ENCODE results near the gene BLTP3B.
A peak's percentile ranks its signal among the peaks of the same experiment; 100 is the strongest.
"Not testable (repeated sequence)": the region's sequence is repeated elsewhere in the genome, so short reads cannot be mapped to it uniquely, and the experiment has no call there.

The BLTP3B gene, protein sequence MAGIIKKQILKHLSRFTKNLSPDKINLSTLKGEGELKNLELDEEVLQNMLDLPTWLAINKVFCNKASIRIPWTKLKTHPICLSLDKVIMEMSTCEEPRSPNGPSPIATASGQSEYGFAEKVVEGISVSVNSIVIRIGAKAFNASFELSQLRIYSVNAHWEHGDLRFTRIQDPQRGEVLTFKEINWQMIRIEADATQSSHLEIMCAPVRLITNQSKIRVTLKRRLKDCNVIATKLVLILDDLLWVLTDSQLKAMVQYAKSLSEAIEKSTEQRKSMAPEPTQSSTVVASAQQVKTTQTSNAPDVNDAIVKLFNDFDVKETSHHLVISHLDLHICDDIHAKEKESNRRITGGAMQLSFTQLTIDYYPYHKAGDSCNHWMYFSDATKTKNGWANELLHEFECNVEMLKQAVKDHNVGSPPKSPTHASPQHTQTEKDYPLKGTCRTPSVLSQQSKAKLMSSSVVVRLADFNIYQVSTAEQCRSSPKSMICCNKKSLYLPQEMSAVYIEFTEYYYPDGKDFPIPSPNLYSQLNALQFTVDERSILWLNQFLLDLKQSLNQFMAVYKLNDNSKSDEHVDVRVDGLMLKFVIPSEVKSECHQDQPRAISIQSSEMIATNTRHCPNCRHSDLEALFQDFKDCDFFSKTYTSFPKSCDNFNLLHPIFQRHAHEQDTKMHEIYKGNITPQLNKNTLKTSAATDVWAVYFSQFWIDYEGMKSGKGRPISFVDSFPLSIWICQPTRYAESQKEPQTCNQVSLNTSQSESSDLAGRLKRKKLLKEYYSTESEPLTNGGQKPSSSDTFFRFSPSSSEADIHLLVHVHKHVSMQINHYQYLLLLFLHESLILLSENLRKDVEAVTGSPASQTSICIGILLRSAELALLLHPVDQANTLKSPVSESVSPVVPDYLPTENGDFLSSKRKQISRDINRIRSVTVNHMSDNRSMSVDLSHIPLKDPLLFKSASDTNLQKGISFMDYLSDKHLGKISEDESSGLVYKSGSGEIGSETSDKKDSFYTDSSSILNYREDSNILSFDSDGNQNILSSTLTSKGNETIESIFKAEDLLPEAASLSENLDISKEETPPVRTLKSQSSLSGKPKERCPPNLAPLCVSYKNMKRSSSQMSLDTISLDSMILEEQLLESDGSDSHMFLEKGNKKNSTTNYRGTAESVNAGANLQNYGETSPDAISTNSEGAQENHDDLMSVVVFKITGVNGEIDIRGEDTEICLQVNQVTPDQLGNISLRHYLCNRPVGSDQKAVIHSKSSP (N-terminal part only)

DNA sequence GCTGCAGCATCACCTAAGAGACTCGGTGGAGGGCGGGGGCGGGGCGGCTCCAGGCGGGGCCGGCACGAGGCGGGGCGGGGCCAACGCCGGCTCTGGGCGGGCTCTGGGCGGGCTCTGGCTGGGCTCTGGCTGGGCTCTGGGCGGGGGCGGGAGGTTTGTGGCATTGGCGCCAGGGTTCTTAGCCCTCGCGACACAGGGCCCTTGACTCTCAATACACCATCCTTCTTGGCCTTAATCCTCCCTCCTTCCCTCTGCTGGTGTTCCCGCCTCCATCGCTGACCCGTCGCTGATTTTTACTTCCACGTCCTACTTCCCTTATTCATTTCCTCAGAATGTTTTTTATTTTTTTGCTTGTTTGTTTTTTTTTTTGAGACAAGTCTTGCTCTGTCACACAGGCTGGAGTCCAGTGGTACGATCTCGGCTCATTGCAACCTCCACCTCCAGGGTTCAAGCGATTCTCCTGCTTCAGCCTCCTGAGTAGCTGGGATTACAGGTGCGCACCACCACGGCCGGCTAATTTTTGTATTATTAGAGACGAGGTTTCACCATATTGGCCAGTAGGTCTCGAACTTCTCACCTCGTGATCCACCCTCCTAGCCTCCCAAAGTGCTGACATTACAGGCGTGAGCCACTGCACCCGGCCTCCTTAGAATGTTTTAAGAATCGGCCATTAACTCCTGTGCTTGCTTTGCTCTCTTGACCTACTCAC is at the start of gene BLTP3B:
Gene BLTP3B (minus strand): TSS at position 24 of the 709 bp plus-strand sequence. CDS start 239 bp downstream, outside the sequence.
- in situ Hi-C loops (cut with MboI; ENCODE audit: low sequenced_read_pairs, unreplicated experiment) = no loop called here
- DNase-seq (ENCODE audit: low spot score) = peak; percentile 93
- TF ChIP-seq, protein P1, sequence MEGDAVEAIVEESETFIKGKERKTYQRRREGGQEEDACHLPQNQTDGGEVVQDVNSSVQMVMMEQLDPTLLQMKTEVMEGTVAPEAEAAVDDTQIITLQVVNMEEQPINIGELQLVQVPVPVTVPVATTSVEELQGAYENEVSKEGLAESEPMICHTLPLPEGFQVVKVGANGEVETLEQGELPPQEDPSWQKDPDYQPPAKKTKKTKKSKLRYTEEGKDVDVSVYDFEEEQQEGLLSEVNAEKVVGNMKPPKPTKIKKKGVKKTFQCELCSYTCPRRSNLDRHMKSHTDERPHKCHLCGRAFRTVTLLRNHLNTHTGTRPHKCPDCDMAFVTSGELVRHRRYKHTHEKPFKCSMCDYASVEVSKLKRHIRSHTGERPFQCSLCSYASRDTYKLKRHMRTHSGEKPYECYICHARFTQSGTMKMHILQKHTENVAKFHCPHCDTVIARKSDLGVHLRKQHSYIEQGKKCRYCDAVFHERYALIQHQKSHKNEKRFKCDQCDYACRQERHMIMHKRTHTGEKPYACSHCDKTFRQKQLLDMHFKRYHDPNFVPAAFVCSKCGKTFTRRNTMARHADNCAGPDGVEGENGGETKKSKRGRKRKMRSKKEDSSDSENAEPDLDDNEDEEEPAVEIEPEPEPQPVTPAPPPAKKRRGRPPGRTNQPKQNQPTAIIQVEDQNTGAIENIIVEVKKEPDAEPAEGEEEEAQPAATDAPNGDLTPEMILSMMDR (IDR thresholded peaks at IDR 0.05; ENCODE audit: borderline replicate concordance, control extremely low read depth, extremely low read depth, insufficient read depth, missing control alignments) = no peak

DNA sequence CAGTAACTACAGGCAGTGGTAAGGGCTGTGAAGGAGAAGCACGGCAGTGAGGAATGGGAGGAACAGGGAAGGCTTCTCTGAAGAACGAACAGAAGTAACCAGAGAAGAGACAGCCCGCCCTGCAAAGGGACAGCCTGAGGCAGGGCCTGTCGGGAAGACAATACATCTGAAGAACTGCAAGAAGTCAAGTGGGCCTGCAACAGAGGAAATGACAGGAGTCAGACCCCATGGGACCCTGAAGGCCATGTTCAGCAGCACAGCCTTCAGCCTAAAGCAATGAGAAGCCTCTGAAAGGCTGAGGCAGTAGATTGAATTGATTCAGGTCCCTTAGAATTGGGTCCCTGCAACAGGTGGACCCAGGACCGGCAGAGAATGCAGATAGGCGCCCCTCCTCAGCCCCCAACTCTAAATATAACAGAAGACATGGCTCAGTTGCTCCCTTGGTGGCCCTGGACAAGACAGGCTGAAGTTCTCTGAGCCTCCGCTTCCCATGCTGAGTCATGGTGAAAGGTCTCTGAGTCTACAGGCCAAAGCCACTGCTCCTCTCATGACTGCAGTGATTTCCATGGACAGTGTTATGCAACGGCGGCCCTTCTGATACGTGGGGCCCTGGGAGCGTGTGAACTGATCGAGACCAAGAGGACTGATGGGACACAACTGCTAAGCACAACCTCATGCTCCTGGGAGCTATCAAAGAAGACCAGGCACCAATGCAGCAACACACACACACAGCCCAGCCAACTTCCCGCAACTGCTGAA is 47.1 kb upstream of the BLTP3B start:
- in situ Hi-C loops (cut with MboI; ENCODE audit: low sequenced_read_pairs, unreplicated experiment) = no loop called here
- DNase-seq (ENCODE audit: low spot score) = no peak
- TF ChIP-seq, protein P1 (IDR thresholded peaks at IDR 0.05; ENCODE audit: borderline replicate concordance, control extremely low read depth, extremely low read depth, insufficient read depth, missing control alignments) = no peak

DNA sequence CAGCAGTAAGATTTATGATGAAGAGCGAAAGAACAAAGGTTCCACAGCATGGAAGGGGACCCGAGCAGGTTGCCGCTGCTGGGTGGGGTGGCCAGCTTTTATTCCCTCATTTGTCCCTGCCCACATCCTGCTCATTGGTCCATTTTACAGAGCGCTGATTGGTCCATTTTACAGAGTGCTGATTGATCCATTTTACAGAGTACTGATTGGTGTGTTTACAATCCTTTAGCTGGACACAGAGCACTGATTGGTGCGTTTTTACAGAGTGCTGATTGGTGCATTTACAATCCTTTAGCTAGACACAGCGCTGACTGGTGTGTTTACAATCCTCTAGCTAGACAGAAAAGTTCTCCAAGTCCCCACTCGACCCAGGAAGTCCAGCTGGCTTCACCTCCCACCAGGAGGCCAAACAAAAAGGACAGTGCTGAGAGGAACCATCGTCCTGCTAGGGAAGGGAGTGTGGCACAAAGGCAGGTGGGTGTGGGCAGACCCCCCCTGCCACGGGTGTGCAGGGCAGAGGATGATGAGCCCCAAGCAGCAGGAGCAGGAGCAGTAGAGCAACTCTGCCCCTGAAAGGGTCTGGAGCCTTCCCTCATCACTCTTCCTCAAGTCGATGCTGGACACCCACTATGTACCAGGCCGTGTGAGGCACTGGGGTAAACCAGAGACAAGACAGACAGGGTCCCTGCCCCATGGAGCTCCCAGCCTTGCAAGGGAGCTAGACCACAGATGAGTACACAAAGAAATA is 46.4 kb upstream of the BLTP3B start:
- DNase-seq (ENCODE audit: low spot score); in situ Hi-C loops (cut with MboI; ENCODE audit: low sequenced_read_pairs, unreplicated experiment): not testable (repeated sequence)

DNA sequence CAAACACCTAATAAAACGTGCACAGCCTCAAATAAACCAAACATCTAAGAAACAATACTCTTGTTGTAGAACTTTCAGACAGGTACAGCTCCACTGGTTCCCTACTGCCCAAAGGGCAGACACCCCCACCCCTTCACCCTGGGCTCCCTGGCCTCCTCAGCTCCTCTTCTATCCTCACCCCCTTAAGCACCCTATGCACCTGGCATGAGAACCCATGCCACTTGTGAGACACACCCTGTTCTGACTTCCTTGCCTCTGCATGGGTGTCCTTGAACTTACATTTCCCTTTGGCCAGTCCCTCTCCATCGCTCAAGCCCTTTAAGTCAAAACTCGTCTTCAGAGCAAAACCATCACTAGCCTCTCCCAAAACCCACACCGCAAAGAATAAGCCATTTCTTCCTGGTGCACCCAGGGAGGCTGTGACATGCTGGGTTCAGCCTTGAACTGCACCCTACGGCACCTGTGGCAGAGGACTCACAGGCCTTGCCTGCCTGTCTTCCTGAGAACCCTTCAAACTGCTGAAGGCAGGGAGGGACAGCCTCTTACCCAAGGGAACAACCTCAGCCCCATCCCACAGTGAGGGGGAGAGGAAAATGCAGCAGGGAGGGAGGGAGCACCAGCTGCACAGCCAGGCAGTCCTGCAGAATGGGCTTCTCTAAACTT is 45.3 kb upstream of the BLTP3B start:
- TF ChIP-seq, protein P1 (IDR thresholded peaks at IDR 0.05; ENCODE audit: borderline replicate concordance, control extremely low read depth, extremely low read depth, insufficient read depth, missing control alignments) = no peak
- DNase-seq (ENCODE audit: low spot score) = no peak
- in situ Hi-C loops (cut with MboI; ENCODE audit: low sequenced_read_pairs, unreplicated experiment) = no loop called here

DNA sequence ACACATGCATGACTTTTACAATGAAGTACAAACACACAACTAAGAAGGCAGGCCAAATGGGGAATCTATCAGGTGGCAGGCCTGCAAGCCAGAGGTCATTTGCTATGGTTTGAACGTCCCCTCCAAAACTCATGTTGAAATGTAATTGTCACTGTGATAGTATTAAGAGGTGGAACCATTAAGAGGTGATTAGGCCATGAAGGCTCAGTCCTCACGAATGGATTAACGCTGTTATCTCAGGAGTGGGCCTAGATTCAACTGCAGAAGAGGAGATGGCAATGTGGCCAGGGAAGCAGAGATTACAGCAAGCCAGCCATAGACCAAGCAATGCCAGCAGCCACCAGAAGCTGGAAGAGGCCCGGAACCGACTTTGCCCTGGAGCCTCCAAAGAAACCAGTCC is 44.4 kb upstream of the BLTP3B start:
- DNase-seq (ENCODE audit: low spot score) = no peak
- TF ChIP-seq, protein P1 (IDR thresholded peaks at IDR 0.05; ENCODE audit: borderline replicate concordance, control extremely low read depth, extremely low read depth, insufficient read depth, missing control alignments) = no peak
- in situ Hi-C loops (cut with MboI; ENCODE audit: low sequenced_read_pairs, unreplicated experiment) = no loop called here

Measured in GM13976 (cell line).